Mesendoderm (in vitro differentiated cells): ENCODE measurements around the gene RPL27A. TPM values are rescaled to one million over a fixed set of nuclear protein-coding genes. Genes with fewer than 3 reads are reported as not detected.

ENCODE experiments used
- small RNA-seq: library from polyadenylated mRNA; stranded (forward); fragments of <200 nt; extraction: miRNeasy Mini kit (QIAGEN cat#:217004); gene quantifications from one replicate; pipeline ENCODE3, GENCODE V24; 2013; ENCODE audit not compliant: insufficient read depth

RPL27A gene

Small RNA genes within 50 kb of the gene (small RNA-seq; reads per million reads assigned to genes)
- gene SNORA3A (not detected), gene SNORA3B (9.0 reads per million, percentile 84 among the genes with 10 or more reads in this experiment)
